Measurements from ENCODE around the gene EIF4B. TPM values are rescaled to one million over a fixed set of nuclear protein-coding genes. Genes with fewer than 3 reads are reported as not detected.
A peak's percentile ranks its signal among the peaks of the same experiment; 100 is the strongest.

Gene EIF4B
- total and polyA plus RNA-seq, 2 donors (not counting 1 experiment from before 2014, with no cell fraction given): 252 to 674 TPM

GRCh38 chr12:53039851-53040250 lies 33.6 kb downstream of the EIF4B start:
- H2AFZ ChIP-seq (ENCODE audit: insufficient read depth, low read depth, low read length, poor library complexity, severe bottlenecking): no peak overlapping the region
- Mint-ChIP-seq H3K9me3 (ENCODE audit: insufficient read depth) (no peaks in the 10 kb centered on the region), H3K4me3 (no peak overlapping the region), H3K27me3 (no peaks in the 10 kb centered on the region), H3K4me1 (no peaks in the 10 kb centered on the region), H3K27ac (no peak overlapping the region)
- H3K79me2 ChIP-seq (ENCODE audit: control insufficient read depth, insufficient read depth, low read length): no peaks in the 10 kb centered on the region
- H3K27me3 ChIP-seq (replicated peaks in 1 of 4; ENCODE audit: control extremely low read depth in 1 of 4, control insufficient read depth in 3 of 4, insufficient read depth in 4 of 4, low read length in 3 of 4): no peaks in the 10 kb centered on the region
- H3K4me2 ChIP-seq (replicated peaks; ENCODE audit: low read depth, low read length, poor library complexity, severe bottlenecking): no peak overlapping the region
- WGBS (ENCODE audit: insufficient coverage): 100% methylated on average over 1 of the region's 4 CpGs
- POLR2A ChIA-PET: no interaction called here
- no peaks in the 10 kb centered on the region for H3K9me3 ChIP-seq (ENCODE audit: control extremely low read depth in 1 of 3, control insufficient read depth in 2 of 3, insufficient read depth in 1 of 3, low read length in 2 of 3)
- no peaks in the 10 kb centered on the region for H4K20me1 ChIP-seq (ENCODE audit: control insufficient read depth, insufficient read depth, low read length, poor library complexity, severe bottlenecking)
- no peak overlapping the region for H3K4me3 ChIP-seq (ENCODE audit: control extremely low read depth in 1 of 5, extremely low read depth in 1 of 5, insufficient read depth in 1 of 5, low read depth in 2 of 5, low read length in 4 of 5)
- ATAC-seq (ENCODE audit: low read depth) (no peak), DNase-seq (no peak)
- CTCF ChIA-PET: interaction anchor here (2.2 to 2.4 kb wide), 2 partner anchors 8 to 14 kb away, joined by 6 to 7 read pairs; no protein-coding TSS in a partner anchor
- H3K27ac ChIP-seq (ENCODE audit: low read length in 2 of 2): no peak overlapping the region
- intact Hi-C loops (cut with micrococcal nuclease): no loop called here
- H3K9ac ChIP-seq (ENCODE audit: low read length): no peak overlapping the region
- peaks cover 17 to 44% of the 10 kb centered on the region in 2 experiments for H3K36me3 ChIP-seq (replicated peaks in 1 of 2; ENCODE audit: control extremely low read depth in 1 of 2, control insufficient read depth in 1 of 2, extremely low read depth in 1 of 2, insufficient read depth in 2 of 2, low read length in 1 of 2)
- TF ChIP-seq CTCF (IDR thresholded peaks at IDR 0.05) (no peak), EZH2 (IDR thresholded peaks at IDR 0.05; ENCODE audit: borderline replicate concordance, insufficient read depth, low read depth, low read length, poor library complexity, severe bottlenecking) (no peak)
- no peaks in the 10 kb centered on the region for H3K4me1 ChIP-seq (ENCODE audit: control insufficient read depth in 2 of 2, insufficient read depth in 2 of 2, low read length in 2 of 2)

- DNase-seq: no peak
- CTCF ChIA-PET: interaction anchor here (0.9 kb wide), 1 partner anchor 37 kb away, joined by 3 read pairs; the partner anchor contains the start of gene EIF4B
- H3K27ac Mint-ChIP-seq: peak overlapping the region; percentile 12
- 92% methylated on average over 7 of the region's 7 CpGs for WGBS (ENCODE audit: insufficient coverage)
- no peaks in the 10 kb centered on the region for H3K9me3 Mint-ChIP-seq (ENCODE audit: insufficient read depth)
- peaks cover 7% of the 10 kb centered on the region for H3K4me1 Mint-ChIP-seq
- H3K4me1 ChIP-seq (ENCODE audit: control insufficient read depth in 2 of 2, insufficient read depth in 2 of 2, low read length in 2 of 2): peaks cover 12 to 14% of the 10 kb centered on the region in 2 donors
- peaks cover 9 to 20% of the 10 kb centered on the region in 2 experiments for H3K36me3 ChIP-seq (replicated peaks in 1 of 2; ENCODE audit: control extremely low read depth in 1 of 2, control insufficient read depth in 1 of 2, extremely low read depth in 1 of 2, insufficient read depth in 2 of 2, low read length in 1 of 2)
- TF ChIP-seq CTCF (IDR thresholded peaks at IDR 0.05) (no peak), EZH2 (IDR thresholded peaks at IDR 0.05; ENCODE audit: borderline replicate concordance, insufficient read depth, low read depth, low read length, poor library complexity, severe bottlenecking) (no peak)
- no peaks in the 10 kb centered on the region for H3K79me2 ChIP-seq (ENCODE audit: control insufficient read depth, insufficient read depth, low read length)
- no peaks in the 10 kb centered on the region for H3K9me3 ChIP-seq (ENCODE audit: control extremely low read depth in 1 of 3, control insufficient read depth in 2 of 3, insufficient read depth in 1 of 3, low read length in 2 of 3)
- H3K4me2 ChIP-seq (replicated peaks; ENCODE audit: low read depth, low read length, poor library complexity, severe bottlenecking): no peak overlapping the region
- POLR2A ChIA-PET: no interaction called here
- H3K4me3 Mint-ChIP-seq: no peak overlapping the region
- no peak overlapping the region for H2AFZ ChIP-seq (ENCODE audit: insufficient read depth, low read depth, low read length, poor library complexity, severe bottlenecking)
- no peak overlapping the region for H3K27ac ChIP-seq (ENCODE audit: low read length in 2 of 2)
- no peak overlapping the region for H3K4me3 ChIP-seq (ENCODE audit: control extremely low read depth in 1 of 5, extremely low read depth in 1 of 5, insufficient read depth in 1 of 5, low read depth in 2 of 5, low read length in 4 of 5)
- no peaks in the 10 kb centered on the region for H3K27me3 Mint-ChIP-seq
- intact Hi-C loops (cut with micrococcal nuclease): no loop called here
- peaks cover 0 to 2% (median 0%) of the 10 kb centered on the region in 4 experiments for H3K27me3 ChIP-seq (replicated peaks in 1 of 4; ENCODE audit: control extremely low read depth in 1 of 4, control insufficient read depth in 3 of 4, insufficient read depth in 4 of 4, low read length in 3 of 4)
- H3K9ac ChIP-seq (ENCODE audit: low read length): no peak overlapping the region
- no peaks in the 10 kb centered on the region for H4K20me1 ChIP-seq (ENCODE audit: control insufficient read depth, insufficient read depth, low read length, poor library complexity, severe bottlenecking)
- ATAC-seq (ENCODE audit: low read depth): no peak
Measured at GRCh38 chr12:53042607-53043454, 36.6 kb downstream of the EIF4B start.
